Osteoblast (primary cell): ENCODE data around the gene ITPRIP. TPM values are rescaled to one million over a fixed set of nuclear protein-coding genes. Genes with fewer than 3 reads are reported as not detected.

Source experiments
- DNase-seq: peaks from one replicate; pipeline ENCODE4 v3.0.0; 2011; ENCODE audit warnings: low spot score, mixed read lengths; ENCODE audit not compliant: insufficient read length; ENCODE audit errors: missing footprints
- H2AFZ ChIP-seq: 2 replicates; pipeline ENCODE4 v1.6.0; 2011; ENCODE audit warnings: mild to moderate bottlenecking, low read length
- H3K27ac ChIP-seq: 2 replicates; pipeline ENCODE4 v1.5.1; 2011; ENCODE audit warnings: mild to moderate bottlenecking, low read depth, low read length, moderate library complexity
- H3K27me3 ChIP-seq: 2 replicates; pipeline ENCODE4 v1.6.0; 2012; ENCODE audit warnings: mild to moderate bottlenecking, control low read depth, inconsistent platforms, low read length, moderate library complexity; ENCODE audit not compliant: insufficient read depth
- H3K36me3 ChIP-seq: 2 replicates; pipeline ENCODE4 v1.5.1; 2011; ENCODE audit warnings: mild to moderate bottlenecking, low read length, control low read depth, moderate library complexity; ENCODE audit not compliant: insufficient read depth
- H3K4me1 ChIP-seq: 2 replicates; pipeline ENCODE4 v1.5.1; 2011; ENCODE audit warnings: mild to moderate bottlenecking, low read length, control low read depth, moderate library complexity; ENCODE audit not compliant: insufficient read depth
- H3K4me2 ChIP-seq: 2 replicates; pipeline ENCODE4 v1.6.0; 2011; ENCODE audit warnings: mild to moderate bottlenecking, low read length; ENCODE audit not compliant: insufficient read depth
- H3K4me3 ChIP-seq: fragments of 200-600 bp; sonication (generic); 3 replicates; pipeline ENCODE4 v1.5.1; 2012; ENCODE audit warnings: mild to moderate bottlenecking, low read length, inconsistent platforms; ENCODE audit not compliant: insufficient read depth
- H3K79me2 ChIP-seq: 2 replicates; pipeline ENCODE4 v1.6.0; 2012; ENCODE audit warnings: mild to moderate bottlenecking, low read length, control low read depth, inconsistent platforms; ENCODE audit not compliant: insufficient read depth
- H3K9me3 ChIP-seq: 2 replicates; pipeline ENCODE4 v1.5.1; 2011; ENCODE audit warnings: low read depth, low read length, control low read depth
- H4K20me1 ChIP-seq: 2 replicates; pipeline ENCODE4 v1.6.0; 2012; ENCODE audit warnings: mild to moderate bottlenecking, low read length, control low read depth; ENCODE audit not compliant: insufficient read depth
- total RNA-seq: library from RNA; depleted of rRNA; stranded (reverse); fragments of >200 nt; gene quantifications from 2 replicates; pipeline ENCODE4 v1.2.3, GENCODE V29; 2012
- TF ChIP-seq, protein P1 (sequence below): IDR thresholded peaks from 2 replicates; pipeline ENCODE4 v1.5.1; 2011; ENCODE audit warnings: mild to moderate bottlenecking, low read depth, low read length, moderate library complexity; ENCODE audit errors: extremely low read depth

The ITPRIP gene
- total RNA-seq, 1 donor, result 14.8 TPM

DNA sequence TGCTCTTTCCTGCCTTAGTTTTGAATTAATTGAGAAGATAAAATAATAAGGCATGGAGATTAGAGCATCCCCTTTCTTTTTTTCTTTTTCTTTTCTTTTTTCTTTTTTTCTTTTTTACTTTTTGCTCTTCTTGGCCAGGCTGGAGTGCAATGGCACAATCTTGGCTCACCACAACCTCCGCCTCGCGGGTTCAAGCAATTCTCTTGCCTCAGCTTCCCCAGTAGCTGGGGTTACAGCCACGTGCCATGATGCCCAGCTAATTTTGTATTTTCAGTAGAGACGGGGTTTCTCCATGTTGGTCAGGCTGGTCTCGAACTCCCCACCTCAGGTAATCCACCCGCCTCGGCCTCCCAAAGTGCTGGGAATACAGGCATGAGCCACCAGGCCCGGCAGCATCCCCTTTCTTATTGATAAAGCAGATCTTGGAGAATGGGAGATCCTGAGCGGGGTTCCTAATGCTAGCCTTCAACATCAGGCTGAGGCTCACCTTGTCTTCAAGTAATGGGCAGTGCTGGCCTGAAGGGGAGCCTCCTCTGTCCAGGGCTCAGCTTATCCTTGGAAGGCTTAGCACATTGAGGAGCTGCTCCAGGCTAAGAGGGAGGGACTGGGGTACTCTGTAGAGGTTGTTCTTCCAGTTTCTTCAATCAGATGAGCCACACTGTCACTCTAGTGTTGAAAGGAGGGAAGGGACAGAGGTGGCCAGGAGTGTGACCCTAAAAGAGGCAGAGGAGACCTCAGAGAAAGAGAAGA, 41.4 kb downstream of the ITPRIP start:
- H3K27ac ChIP-seq, result peak overlapping the region; percentile 99

DNA sequence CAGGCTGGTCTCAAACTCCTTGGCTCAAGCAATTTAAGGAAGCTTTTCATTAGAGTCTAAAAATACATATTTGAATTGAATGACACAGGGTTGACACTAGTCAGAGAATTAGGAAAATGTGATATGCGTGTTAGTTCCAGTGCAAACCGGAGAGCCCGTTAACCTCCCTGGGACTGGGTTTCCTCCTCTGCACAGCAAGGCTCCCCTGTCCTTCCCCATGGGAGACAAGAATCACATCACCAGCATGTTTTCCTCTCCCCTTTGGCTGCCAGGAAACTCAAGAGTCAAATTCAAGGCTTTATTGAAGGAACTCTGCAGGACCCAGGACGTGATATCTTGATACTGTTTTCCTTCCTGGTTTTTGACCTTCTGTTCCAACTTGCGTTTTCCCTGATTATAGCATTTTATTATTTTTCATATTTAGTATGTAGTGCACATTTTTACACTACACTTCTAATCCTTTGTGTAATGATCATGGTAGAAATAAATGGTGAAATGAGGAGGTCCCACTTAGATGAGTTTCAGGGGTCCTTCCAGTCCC, 44.4 kb downstream of the ITPRIP start:
- no peaks in the 10 kb centered on the region for H3K36me3 ChIP-seq
- no peaks in the 10 kb centered on the region for H3K9me3 ChIP-seq
- peaks cover 32% of the 10 kb centered on the region for H3K4me1 ChIP-seq
- H4K20me1 ChIP-seq, result no peaks in the 10 kb centered on the region
- no peak overlapping the region for H2AFZ ChIP-seq
- H3K27me3 ChIP-seq, result no peaks in the 10 kb centered on the region
- DNase-seq, result no peak
- H3K79me2 ChIP-seq, result no peaks in the 10 kb centered on the region
- H3K27ac ChIP-seq, result peak overlapping the region; percentile 68
- H3K4me2 ChIP-seq, result no peak overlapping the region
- H3K4me3 ChIP-seq, result no peak overlapping the region
- TF ChIP-seq, protein P1, sequence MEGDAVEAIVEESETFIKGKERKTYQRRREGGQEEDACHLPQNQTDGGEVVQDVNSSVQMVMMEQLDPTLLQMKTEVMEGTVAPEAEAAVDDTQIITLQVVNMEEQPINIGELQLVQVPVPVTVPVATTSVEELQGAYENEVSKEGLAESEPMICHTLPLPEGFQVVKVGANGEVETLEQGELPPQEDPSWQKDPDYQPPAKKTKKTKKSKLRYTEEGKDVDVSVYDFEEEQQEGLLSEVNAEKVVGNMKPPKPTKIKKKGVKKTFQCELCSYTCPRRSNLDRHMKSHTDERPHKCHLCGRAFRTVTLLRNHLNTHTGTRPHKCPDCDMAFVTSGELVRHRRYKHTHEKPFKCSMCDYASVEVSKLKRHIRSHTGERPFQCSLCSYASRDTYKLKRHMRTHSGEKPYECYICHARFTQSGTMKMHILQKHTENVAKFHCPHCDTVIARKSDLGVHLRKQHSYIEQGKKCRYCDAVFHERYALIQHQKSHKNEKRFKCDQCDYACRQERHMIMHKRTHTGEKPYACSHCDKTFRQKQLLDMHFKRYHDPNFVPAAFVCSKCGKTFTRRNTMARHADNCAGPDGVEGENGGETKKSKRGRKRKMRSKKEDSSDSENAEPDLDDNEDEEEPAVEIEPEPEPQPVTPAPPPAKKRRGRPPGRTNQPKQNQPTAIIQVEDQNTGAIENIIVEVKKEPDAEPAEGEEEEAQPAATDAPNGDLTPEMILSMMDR, result no peak

More for the DNA sequence above, 41.4 kb downstream of the ITPRIP start:
- no peak overlapping the region for H2AFZ ChIP-seq
- H3K27me3 ChIP-seq, result no peaks in the 10 kb centered on the region
- no peak overlapping the region for H3K4me2 ChIP-seq
- DNase-seq, result no peak
- TF ChIP-seq, protein P1, result no peak
- H3K4me1 ChIP-seq, result peaks cover 52% of the 10 kb centered on the region
- H3K4me3 ChIP-seq, result no peak overlapping the region
- no peaks in the 10 kb centered on the region for H3K9me3 ChIP-seq
- H3K79me2 ChIP-seq, result no peaks in the 10 kb centered on the region
- no peaks in the 10 kb centered on the region for H4K20me1 ChIP-seq
- no peaks in the 10 kb centered on the region for H3K36me3 ChIP-seq

DNA sequence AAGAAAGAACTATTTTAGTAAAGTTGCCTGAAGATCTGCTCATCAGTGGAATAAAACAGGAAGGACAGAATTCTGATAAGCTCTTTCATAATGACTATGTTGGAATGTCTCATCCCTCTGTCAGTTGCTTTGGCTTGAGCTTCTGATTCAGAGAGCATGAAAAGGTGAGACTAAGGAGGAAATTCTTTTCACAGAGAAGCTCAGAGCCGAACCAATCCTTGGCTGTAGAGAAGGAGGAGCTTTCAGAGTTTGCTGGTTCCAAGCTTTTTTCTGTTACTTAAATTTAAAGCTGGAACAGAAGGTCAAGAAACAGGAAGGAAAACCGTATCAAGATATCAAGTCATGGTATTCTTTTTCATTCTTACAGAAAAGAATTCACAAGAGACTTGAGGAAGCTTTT, 45.3 kb downstream of the ITPRIP start:
- Histone ChIP-seq H3K27ac (peak overlapping the region; percentile 68), H3K4me3 (no peak overlapping the region), H4K20me1 (no peaks in the 10 kb centered on the region), H2AFZ (peak overlapping the region; percentile 12), H3K27me3 (no peaks in the 10 kb centered on the region), H3K79me2 (no peaks in the 10 kb centered on the region), H3K36me3 (no peaks in the 10 kb centered on the region), H3K4me1 (peaks cover 31% of the 10 kb centered on the region), H3K4me2 (peak overlapping the region; percentile 7), H3K9me3 (no peaks in the 10 kb centered on the region)
- no peak for DNase-seq
- TF ChIP-seq, protein P1, result no peak

DNA sequence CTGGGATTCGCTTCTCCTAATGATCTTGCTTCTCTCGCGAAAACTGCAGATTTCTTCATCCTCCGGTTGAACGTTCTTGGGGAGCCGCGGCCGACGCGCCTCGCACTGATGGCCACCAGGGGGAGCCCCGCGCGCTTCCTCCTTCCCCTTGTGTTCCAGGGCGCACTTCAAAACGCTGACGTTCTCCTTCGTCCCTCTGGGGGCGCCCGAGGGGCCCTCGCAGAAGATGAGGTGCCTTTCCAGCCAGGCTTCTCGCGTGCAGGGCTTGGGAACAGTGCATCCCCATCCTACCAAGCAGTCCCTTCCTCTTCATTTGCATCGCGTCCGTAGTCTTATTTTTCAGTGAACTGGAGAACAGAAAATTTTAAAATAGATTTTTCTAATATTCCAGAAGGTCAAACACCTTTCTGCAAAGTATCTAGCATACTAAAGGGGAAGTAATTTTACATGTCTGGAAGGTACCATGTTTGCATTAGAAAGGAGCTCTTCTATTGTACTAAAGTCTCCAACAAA, 46.8 kb downstream of the ITPRIP start:
- no peaks in the 10 kb centered on the region for H3K36me3 ChIP-seq
- H3K9me3 ChIP-seq, result no peaks in the 10 kb centered on the region
- H4K20me1 ChIP-seq, result no peaks in the 10 kb centered on the region
- TF ChIP-seq, protein P1, result peak; percentile 100
- no peaks in the 10 kb centered on the region for H3K27me3 ChIP-seq
- peak overlapping the region; percentile 68 for H3K27ac ChIP-seq
- peak; percentile 91 for DNase-seq
- peak overlapping the region; percentile 86 for H2AFZ ChIP-seq
- H3K4me3 ChIP-seq, result peak overlapping the region; percentile 49
- H3K4me1 ChIP-seq, result peaks cover 24% of the 10 kb centered on the region
- H3K79me2 ChIP-seq, result no peaks in the 10 kb centered on the region
- peak overlapping the region; percentile 77 for H3K4me2 ChIP-seq
